Esophagus (tissue), 2 donors: Measurements from ENCODE around the gene RACGAP1. TPM values are rescaled to one million over a fixed set of nuclear protein-coding genes. Genes with fewer than 3 reads are reported as not detected.

Experiments used
- H3K27ac ChIP-seq, 2 donors: one replicate each; pipeline ENCODE4 v1.5.1; 2013; ENCODE audit warnings: low read depth in 2 of 2, mild to moderate bottlenecking in 2 of 2, inconsistent platforms in 1 of 2, low read length in 1 of 2, moderate library complexity in 1 of 2
- H3K27me3 ChIP-seq, 2 donors: one replicate each; pipeline ENCODE4 v1.6.1; 2013; ENCODE audit warnings: low read length in 2 of 2, control low read depth in 1 of 2, mild to moderate bottlenecking in 1 of 2; ENCODE audit not compliant: insufficient read depth in 2 of 2, control insufficient read depth in 1 of 2
- H3K36me3 ChIP-seq, 2 donors: one replicate each; pipeline ENCODE4 v1.6.1; 2013; ENCODE audit warnings: low read length in 1 of 2; ENCODE audit not compliant: control insufficient read depth in 2 of 2, insufficient read depth in 2 of 2
- H3K4me1 ChIP-seq, 2 donors: one replicate each; pipeline ENCODE4 v1.6.1; 2013; ENCODE audit warnings: low read length in 1 of 2; ENCODE audit not compliant: control insufficient read depth in 2 of 2, insufficient read depth in 2 of 2
- H3K4me3 ChIP-seq, 2 donors: one replicate each; pipeline ENCODE4 v1.5.1; 2013; ENCODE audit warnings: low read length in 2 of 2, mild to moderate bottlenecking in 2 of 2, low read depth in 1 of 2, moderate library complexity in 1 of 2
- H3K9me3 ChIP-seq, 2 donors: one replicate each; pipeline ENCODE4 v1.6.1; 2013; ENCODE audit warnings: mild to moderate bottlenecking in 2 of 2, low read depth in 1 of 2, low read length in 1 of 2, moderate library complexity in 1 of 2; ENCODE audit not compliant: control insufficient read depth in 2 of 2, insufficient read depth in 1 of 2
- WGBS, 2 donors: extraction: QIAGEN DNeasy Blood & Tissue Kit; methylation state at CpG; one replicate each; pipeline ENCODE4 v1.1.7; 2013; 5-methylcytosine and 5-hydroxymethylcytosine counted together
- polyA plus RNA-seq, 2 donors: library from polyadenylated mRNA; stranded (reverse); fragments of 200-250 nt; gene quantifications; one replicate each; pipeline ENCODE4 v1.2.3, GENCODE V29; 2013
- donor health status: healthy with polysubstance abuse.
- donor health status: Bipolar disorder and iron deficiency.

Gene RACGAP1
- polyA plus RNA-seq, 2 donors, result 6.0 to 16.8 TPM

DNA sequence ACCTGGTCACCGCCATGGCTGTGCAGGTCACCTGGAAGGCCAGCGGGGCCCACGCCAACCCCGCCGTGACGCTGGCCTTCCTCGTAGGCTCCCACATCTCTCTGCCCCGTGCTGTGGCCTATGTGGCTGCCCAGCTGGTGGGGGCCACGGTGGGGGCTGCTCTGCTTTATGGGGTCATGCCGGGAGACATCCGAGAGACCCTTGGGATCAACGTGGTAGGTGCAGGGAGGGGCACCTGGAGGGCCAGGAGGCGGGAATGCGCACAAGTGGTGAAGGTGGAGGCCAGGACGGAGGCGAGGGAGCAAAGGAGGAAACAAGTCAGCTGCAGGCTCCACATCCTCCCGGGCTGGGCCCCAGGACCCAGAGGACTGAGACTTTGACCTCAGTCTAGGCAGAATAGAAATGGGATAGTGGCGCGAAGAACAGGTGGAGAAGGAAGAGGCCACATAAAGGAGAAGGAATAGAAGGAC is 51.9 kb downstream of the RACGAP1 start:
- Histone ChIP-seq H3K27me3 (no peaks in the 10 kb centered on the region), H3K9me3 (no peaks in the 10 kb centered on the region)
- 85 to 88% methylated on average over 19 of the region's 19 CpGs for WGBS, 2 donors

DNA sequence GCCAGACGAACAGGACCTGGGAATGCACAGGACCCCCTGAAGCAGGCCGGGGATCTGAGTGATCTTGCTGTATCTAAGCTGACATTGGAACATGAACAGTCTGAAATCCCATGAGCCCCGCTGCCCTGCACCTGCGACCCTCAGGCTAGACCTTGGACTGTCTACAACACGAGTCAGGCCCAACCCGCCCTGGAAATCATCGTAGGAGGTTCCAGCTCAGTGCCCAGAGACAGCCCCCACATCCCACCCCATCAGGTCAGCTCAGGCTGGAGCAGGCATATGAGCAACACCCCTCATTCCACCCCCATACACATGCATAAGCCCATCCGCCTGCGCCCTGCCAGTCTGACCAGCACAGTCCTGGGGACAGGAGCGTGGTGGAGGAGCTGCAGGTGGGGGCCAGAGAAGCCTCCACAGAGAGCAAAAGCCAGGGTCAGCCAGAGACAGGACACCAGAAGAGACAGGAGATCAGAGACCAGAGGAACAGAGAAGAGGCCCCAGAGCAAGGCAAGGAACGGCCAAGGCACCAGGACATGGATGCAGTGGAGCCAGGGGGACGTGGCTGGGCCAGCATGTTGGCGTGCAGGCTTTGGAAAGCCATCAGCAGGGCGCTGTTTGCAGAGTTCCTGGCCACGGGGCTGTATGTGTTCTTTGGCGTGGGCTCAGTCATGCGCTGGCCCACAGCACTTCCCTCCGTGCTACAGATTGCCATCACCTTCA is 52.5 kb downstream of the RACGAP1 start, which contains the start of gene AQP6:
Gene AQP6, plus strand, starts transcription at position 307 of the 720 bp plus-strand sequence. Its CDS starts 227 bp downstream, at position 534.
- Histone ChIP-seq H3K27me3 (no peaks in the 10 kb centered on the region), H3K4me3 (no peak within 1 kb of the TSS), H3K36me3 (no peaks in the 10 kb centered on the region), H3K4me1 (no peaks in the 10 kb centered on the region), H3K27ac (no peak within 1 kb of the TSS), H3K9me3 (no peaks in the 10 kb centered on the region)
- 82% methylated on average over 18 of the region's 18 CpGs for WGBS, 2 donors

More for the DNA sequence above, 51.9 kb downstream of the RACGAP1 start:
- Histone ChIP-seq H3K27ac (no peak overlapping the region), H3K36me3 (no peaks in the 10 kb centered on the region), H3K4me1 (no peaks in the 10 kb centered on the region), H3K4me3 (no peak overlapping the region)

DNA sequence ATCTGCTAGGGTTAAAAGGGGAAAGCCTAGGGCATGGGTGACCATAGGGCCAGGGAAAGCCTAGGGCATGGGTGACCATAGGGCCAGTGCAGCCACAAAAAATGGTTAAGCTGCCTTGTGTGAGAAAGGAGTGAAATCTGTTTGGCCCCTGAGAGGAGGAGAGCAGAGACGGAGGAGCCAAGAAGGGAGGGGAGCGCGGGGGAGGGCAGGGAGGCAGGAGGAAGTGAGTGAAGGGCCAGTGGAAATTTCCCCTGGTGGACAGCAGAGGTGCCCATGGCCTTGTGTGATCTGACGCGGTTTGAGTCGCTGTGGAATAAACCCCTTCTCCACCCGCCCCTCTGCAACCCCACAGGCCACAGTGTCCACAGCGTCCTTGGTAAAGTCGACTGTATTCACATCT is 53.2 kb downstream of the RACGAP1 start:
- WGBS, 2 donors, result 85% methylated on average over 9 of the region's 9 CpGs
- H3K27me3 ChIP-seq, result no peaks in the 10 kb centered on the region
- H3K4me1 ChIP-seq, result peaks cover 1 to 7% of the 10 kb centered on the region in 2 donors
- no peak overlapping the region for H3K4me3 ChIP-seq
- no peaks in the 10 kb centered on the region for H3K9me3 ChIP-seq
- H3K27ac ChIP-seq, result no peak overlapping the region
- H3K36me3 ChIP-seq, result no peaks in the 10 kb centered on the region

DNA sequence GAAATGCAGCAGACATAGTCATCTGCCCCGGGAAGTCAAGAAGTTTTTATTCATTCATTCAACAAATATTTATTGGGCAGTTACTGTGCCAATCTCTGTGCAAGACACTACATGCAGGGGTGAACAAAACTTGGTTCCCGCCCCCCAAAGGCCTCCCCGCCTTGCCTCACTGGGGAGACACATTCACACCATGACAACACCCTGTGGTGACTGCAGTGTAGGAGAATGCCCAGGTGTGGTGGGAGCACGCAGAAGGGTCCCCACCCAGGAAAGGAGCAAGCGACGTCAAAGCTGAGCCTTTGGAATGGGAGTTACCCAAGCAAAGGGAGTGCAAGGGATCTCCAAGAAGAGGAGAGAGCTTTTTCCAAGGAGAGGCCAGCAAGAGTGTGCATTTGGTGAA is 54.2 kb downstream of the RACGAP1 start:
- H3K4me1 ChIP-seq, result peaks cover 2 to 7% of the 10 kb centered on the region in 2 donors
- H3K9me3 ChIP-seq, result no peaks in the 10 kb centered on the region
- H3K36me3 ChIP-seq, result no peaks in the 10 kb centered on the region
- no peak overlapping the region for H3K27ac ChIP-seq
- H3K4me3 ChIP-seq, result no peak overlapping the region
- WGBS, 2 donors, result 59% methylated on average over 6 of the region's 6 CpGs
- H3K27me3 ChIP-seq, result no peaks in the 10 kb centered on the region

DNA sequence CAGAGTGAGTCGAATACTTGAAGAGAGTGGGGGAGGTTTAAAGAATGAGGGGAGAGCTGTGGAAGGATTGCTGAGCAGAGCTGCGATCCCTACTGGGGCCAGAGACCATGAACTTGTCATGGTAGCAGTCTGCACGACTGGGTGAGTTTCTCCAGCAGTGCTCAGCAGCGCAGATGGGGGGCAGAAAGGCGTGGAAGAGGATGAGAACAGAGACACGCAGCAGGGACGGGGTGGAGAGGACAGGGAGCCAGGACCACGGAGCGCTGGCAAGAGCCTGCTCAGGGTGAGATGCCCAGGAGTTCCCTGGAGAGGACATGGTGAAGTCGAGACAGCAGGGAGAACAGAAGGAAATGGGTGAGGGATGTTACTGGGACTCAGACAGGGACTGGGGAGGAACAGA is 54.6 kb downstream of the RACGAP1 start:
- Histone ChIP-seq H3K36me3 (no peaks in the 10 kb centered on the region), H3K27me3 (no peaks in the 10 kb centered on the region), H3K4me3 (no peak overlapping the region), H3K9me3 (no peaks in the 10 kb centered on the region), H3K27ac (no peak overlapping the region), H3K4me1 (peaks cover 2 to 7% of the 10 kb centered on the region in 2 donors)
- WGBS, 2 donors, result 61 to 67% methylated on average over 10 of the region's 10 CpGs

DNA sequence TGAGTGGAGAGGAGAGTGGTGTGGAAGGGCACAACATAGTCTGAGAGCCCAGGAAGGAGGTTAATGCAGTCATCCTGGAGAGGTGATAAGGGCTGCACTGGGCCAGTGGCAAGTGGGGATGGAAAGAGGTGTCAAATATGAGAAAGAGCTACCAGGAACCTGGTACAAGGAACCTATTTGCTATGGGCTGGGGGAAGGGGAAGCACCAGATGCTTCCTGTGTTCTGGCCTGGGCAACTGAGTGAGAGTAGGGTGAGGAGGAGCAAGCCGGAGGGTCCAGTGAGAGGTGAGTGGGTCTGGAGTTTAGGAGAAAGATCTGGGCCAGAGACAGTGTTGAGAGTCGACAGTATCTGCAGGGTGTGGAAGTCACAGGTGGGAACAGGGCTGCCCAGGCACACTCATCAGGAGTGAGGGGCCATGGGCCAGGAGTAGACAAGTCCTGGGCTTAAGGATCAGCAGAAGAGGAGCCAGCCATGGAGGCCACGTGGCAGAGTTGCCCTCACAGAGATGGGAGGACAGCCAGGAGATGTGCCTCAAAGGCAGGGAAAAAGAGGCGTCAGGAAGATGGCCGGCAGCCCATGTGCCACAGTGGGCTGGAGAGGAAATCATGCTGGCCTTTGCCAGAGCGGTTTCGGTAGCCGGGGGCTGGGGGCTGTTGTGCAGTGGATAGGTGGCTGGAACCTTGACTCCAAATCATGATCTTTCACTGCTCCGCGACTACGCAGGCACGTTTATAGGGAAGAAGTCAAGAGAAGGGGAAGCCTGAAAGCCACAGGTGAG is 55.5 kb downstream of the RACGAP1 start:
- Histone ChIP-seq H3K27ac (no peak overlapping the region), H3K4me3 (no peak overlapping the region), H3K9me3 (no peaks in the 10 kb centered on the region), H3K4me1 (peaks cover 2 to 7% of the 10 kb centered on the region in 2 donors), H3K27me3 (no peaks in the 10 kb centered on the region), H3K36me3 (no peaks in the 10 kb centered on the region)
- 77 to 83% methylated on average over 12 of the region's 12 CpGs for WGBS, 2 donors

DNA sequence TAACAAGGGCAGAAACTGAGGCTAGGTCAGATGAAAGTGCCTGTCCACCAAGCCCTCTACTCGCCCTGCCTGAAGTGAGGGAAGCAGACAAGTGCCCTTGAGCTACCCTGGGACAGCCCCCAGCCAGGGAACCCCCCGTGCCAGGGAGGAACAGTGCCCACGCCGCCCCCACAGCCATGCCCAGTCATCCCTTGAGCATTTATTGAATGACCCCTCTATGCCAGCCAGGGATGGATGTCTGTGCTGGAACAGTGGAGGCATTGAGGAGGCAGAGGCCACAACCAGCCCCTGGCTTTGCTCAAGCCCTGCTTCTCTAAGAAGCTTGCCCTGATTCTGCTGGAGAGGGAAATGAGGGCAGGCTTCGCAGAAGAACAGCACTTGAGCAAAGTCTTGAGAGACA is 56.3 kb downstream of the RACGAP1 start:
- Histone ChIP-seq H3K27me3 (no peaks in the 10 kb centered on the region), H3K9me3 (no peaks in the 10 kb centered on the region), H3K4me1 (peaks cover 2 to 7% of the 10 kb centered on the region in 2 donors), H3K36me3 (no peaks in the 10 kb centered on the region), H3K4me3 (no peak overlapping the region), H3K27ac (no peak overlapping the region)
- 80 to 95% methylated on average over 5 of the region's 5 CpGs for WGBS, 2 donors

DNA sequence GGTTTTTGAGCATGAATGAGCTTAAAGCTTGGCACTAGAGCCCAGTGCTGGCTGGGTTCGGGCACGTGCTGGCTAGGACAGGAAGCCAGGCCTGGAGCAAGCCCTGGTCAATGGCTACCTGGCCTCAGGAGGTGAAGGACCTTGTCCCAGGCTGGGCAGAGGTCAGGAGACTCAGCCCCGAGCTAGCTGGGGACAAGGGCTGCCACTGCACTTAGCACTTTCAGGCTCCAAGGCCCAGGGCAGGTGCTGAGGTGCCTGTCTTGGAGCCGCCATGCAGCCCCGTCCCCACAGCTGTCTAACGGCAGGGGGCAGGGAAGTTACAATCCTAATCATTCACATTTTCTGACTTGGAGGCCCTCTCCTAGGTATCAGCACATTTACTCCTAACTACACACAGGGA is 56.8 kb downstream of the RACGAP1 start:
- H3K27me3 ChIP-seq, result no peaks in the 10 kb centered on the region
- H3K36me3 ChIP-seq, result no peaks in the 10 kb centered on the region
- H3K27ac ChIP-seq, result no peak overlapping the region
- H3K4me3 ChIP-seq, result no peak overlapping the region
- WGBS, 2 donors, result 85 to 88% methylated on average over 6 of the region's 6 CpGs
- no peaks in the 10 kb centered on the region for H3K9me3 ChIP-seq
- peaks cover 2 to 8% of the 10 kb centered on the region in 2 donors for H3K4me1 ChIP-seq

DNA sequence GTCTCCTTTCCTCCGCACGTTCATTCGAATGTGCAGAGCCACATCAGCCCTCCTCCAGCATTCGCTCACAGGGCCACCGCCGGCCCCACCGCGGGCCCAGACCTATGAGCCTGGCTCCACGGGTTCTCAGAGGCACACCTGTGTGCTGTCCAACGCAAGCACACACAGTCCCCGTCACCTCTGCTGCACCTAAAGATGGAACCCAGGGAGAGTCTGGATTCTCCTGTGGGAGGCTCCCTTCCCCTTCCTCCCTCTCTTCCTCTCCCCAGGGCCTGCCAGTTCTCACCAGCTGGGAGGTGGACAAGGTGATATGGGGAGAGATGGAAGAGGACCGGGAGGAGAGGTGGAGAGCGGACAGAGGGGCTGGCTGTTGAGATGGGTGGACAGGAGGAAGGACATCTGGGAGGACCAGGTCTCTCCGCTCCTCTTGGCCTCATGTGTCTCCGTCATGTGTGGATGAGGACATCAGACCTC is 57.5 kb downstream of the RACGAP1 start:
- Histone ChIP-seq H3K27ac (no peak overlapping the region), H3K9me3 (no peaks in the 10 kb centered on the region), H3K36me3 (no peaks in the 10 kb centered on the region), H3K27me3 (no peaks in the 10 kb centered on the region), H3K4me1 (peaks cover 6 to 13% of the 10 kb centered on the region in 2 donors), H3K4me3 (no peak overlapping the region)
- 36 to 38% methylated on average over 15 of the region's 15 CpGs for WGBS, 2 donors
